Breast epithelium (tissue), 3 donors: Measurements from ENCODE around the gene NCKAP5.

ENCODE experiments used
- CTCF ChIP-seq, 3 donors: fragments of 450-650 bp; IDR thresholded peaks; one replicate each; pipeline ENCODE4 v1.5.1; 2016 to 2017; ENCODE audit warnings: antibody characterized with exemption in 3 of 3, mild to moderate bottlenecking in 3 of 3, moderate library complexity in 3 of 3
- POLR2A ChIP-seq: fragments of 450-650 bp; IDR thresholded peaks from one replicate; pipeline ENCODE4 v1.6.1; 2016; ENCODE audit warnings: antibody characterized with exemption, mild to moderate bottlenecking, moderate library complexity
- POLR2AphosphoS5 ChIP-seq, 3 donors: sonication (generic); formaldehyde crosslinking; IDR thresholded peaks; one replicate each; pipeline ENCODE4 v1.6.1; 2017; ENCODE audit warnings: antibody characterized with exemption in 3 of 3

- TF ChIP-seq POLR2A (no peak), CTCF (IDR thresholded peaks at IDR 0.05) (no peak), POLR2AphosphoS5 (IDR thresholded peaks at IDR 0.05) (no peak)
These were observed 130.8 kb downstream of the NCKAP5 start for GRCh38 chr2:133437492-133437891.
